ENCODE measurements around the gene ASB4.

The ASB4 gene

DNA sequence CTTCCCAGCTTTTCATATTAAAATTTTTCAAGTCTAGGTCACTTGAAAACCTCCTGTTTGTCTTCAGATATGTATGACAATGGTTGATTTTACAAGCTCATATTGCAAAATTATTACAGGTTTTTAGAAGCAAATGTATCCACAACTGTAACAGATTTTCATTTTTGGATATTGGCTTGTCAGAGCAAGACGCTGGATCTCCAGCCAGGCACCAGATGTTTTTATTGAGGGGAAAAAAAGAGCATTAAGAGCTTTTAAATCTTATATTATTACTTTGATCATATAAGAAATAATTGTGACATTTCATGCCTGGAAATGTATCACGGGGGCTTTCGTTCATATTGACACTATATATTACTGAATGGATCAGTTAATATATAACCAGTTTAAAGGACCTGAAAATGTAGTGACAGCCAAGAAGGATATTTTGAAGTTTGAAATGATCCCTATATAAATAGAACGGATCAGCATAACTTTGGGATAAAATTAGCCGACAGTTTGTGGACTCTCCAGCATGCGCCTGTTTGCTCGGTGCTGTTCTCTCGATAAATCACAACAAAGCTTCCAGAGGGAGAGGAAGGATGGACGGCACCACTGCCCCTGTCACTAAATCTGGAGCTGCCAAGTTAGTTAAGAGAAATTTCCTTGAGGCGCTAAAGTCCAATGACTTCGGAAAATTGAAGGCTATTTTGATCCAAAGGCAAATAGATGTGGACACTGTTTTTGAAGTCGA, at the start of gene ASB4:
Gene ASB4 (plus strand): TSS at position 553 of the 733 bp plus-strand sequence. CDS start 29 bp downstream, at position 582.
- no peak within 1 kb of the TSS for H3K4me3 ChIP-seq (replicated peaks; ENCODE audit: low read depth, low read length)
- DNase-seq (ENCODE audit: low read depth), result no peak
- TF ChIP-seq, protein P1, sequence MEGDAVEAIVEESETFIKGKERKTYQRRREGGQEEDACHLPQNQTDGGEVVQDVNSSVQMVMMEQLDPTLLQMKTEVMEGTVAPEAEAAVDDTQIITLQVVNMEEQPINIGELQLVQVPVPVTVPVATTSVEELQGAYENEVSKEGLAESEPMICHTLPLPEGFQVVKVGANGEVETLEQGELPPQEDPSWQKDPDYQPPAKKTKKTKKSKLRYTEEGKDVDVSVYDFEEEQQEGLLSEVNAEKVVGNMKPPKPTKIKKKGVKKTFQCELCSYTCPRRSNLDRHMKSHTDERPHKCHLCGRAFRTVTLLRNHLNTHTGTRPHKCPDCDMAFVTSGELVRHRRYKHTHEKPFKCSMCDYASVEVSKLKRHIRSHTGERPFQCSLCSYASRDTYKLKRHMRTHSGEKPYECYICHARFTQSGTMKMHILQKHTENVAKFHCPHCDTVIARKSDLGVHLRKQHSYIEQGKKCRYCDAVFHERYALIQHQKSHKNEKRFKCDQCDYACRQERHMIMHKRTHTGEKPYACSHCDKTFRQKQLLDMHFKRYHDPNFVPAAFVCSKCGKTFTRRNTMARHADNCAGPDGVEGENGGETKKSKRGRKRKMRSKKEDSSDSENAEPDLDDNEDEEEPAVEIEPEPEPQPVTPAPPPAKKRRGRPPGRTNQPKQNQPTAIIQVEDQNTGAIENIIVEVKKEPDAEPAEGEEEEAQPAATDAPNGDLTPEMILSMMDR (IDR thresholded peaks at IDR 0.05; ENCODE audit: low read length, missing control alignments), result no peak

GRCh38 chr7:95436407-95436806, 49.3 kb upstream of the ASB4 start:
- TF ChIP-seq, protein P1 (IDR thresholded peaks at IDR 0.05; ENCODE audit: low read length, missing control alignments), result no peak
- no peak for DNase-seq (ENCODE audit: low read depth)
- no peak overlapping the region for H3K4me3 ChIP-seq (replicated peaks; ENCODE audit: low read depth, low read length)

GRCh38 chr7:95440394-95441038, 45.2 kb upstream of the ASB4 start:
- TF ChIP-seq, protein P1 (IDR thresholded peaks at IDR 0.05; ENCODE audit: low read length, missing control alignments), result no peak
- no peak for DNase-seq (ENCODE audit: low read depth)
- no peak overlapping the region for H3K4me3 ChIP-seq (replicated peaks; ENCODE audit: low read depth, low read length)

- DNase-seq (ENCODE audit: low read depth), result no peak
- H3K4me3 ChIP-seq (replicated peaks; ENCODE audit: low read depth, low read length), result no peak overlapping the region
- TF ChIP-seq, protein P1 (IDR thresholded peaks at IDR 0.05; ENCODE audit: low read length, missing control alignments), result no peak
These were observed 44.5 kb upstream of the ASB4 start for GRCh38 chr7:95441042-95441823.

DNA sequence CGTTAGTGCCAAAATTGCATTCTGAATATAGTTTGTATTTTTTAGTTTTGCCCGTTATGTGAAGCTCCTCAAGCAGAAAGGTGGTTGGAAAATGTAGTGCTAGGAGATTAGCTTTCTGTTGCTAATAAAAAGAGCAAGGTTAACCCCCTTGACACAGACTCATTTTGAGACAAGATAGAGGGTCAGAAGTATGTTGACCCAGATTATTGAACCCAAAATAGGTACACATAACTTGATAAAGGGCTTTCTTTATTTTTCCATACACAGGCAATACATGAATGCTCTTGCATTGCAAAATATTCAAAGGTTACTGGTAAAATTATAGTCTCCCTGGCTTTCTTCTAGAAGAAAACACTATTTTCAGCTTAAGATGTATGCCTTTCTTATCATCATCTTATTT, 40.9 kb upstream of the ASB4 start:
- DNase-seq (ENCODE audit: low read depth), result no peak
- TF ChIP-seq, protein P1 (IDR thresholded peaks at IDR 0.05; ENCODE audit: low read length, missing control alignments), result no peak
- H3K4me3 ChIP-seq (replicated peaks; ENCODE audit: low read depth, low read length), result no peak overlapping the region

DNA sequence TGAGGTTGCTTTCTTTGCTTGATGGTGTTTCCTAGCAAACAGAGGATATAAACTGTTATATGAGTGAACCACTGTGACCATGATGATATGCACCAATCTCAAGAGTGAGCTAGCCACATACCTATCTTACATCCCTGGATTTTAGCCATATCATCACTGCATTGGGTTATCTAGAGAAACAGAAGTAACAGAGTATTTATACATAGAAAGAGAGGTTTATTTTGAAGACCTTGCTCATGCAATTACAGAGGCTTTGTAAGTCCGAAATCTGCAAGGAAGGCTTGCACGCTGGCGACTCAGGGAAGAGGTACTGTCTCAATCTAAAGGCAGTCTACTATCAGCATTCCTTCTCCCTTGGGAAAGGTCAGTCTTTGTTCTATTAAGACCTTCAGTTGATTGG, 39.1 kb upstream of the ASB4 start:
- no peak for DNase-seq (ENCODE audit: low read depth)
- no peak overlapping the region for H3K4me3 ChIP-seq (replicated peaks; ENCODE audit: low read depth, low read length)
- TF ChIP-seq, protein P1 (IDR thresholded peaks at IDR 0.05; ENCODE audit: low read length, missing control alignments), result no peak
